HL-60/S4 treated with retinoic acid at 250 ng/mL for 4 days and 3 days (cell line): ENCODE results near the gene SP3.

ENCODE experiments used
- in situ Hi-C: fragments of 300-500 bp; cut with MboI; formaldehyde crosslinking; loops from 2 replicates; pipeline ENCODE4 v1.7.0; 2022; ENCODE audit warnings: low sequenced_read_pairs

Gene SP3

GRCh38 chr2:173965372-173966025 is at the start of gene SP3:
TSS of gene SP3 (minus strand) at chr2:173965373. CDS start at chr2:173965171, 202 bp downstream.
- in situ Hi-C loops = no loop called here

GRCh38 chr2:174014699-174015070 is 49.5 kb upstream of the SP3 start:
- in situ Hi-C loops = no loop called here

DNA sequence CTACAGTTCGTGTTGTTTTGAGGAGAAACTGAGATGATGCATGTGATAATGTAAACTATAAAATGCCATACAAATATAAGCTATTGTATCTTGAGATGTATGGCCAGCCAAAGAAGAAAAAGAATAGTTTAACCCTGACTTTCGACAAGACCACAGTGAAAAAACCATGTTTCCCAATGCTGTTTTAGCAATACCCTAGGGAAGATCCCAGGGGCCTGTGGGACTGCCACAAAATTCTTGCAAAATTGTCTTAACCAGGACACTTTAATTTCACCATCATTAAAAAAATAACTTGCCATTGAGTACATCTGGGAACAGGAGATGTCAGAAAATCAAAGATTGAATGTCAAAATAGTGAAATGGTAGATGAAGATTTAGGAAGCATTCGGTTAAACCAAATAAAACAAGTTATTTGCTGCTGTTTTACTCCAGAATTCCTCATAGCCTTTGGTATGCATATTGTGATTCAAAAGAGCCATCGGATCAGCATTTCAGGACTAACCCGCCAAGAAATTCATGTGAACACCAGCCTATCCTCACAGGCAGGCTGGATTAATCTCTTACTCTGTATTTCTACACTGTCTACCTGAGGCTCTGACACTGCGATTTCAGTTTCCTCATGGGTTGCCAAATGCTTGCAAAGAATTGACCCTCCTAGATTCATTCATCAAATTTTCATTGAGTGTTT is 49.0 kb upstream of the SP3 start:
- in situ Hi-C loops = no loop called here

DNA sequence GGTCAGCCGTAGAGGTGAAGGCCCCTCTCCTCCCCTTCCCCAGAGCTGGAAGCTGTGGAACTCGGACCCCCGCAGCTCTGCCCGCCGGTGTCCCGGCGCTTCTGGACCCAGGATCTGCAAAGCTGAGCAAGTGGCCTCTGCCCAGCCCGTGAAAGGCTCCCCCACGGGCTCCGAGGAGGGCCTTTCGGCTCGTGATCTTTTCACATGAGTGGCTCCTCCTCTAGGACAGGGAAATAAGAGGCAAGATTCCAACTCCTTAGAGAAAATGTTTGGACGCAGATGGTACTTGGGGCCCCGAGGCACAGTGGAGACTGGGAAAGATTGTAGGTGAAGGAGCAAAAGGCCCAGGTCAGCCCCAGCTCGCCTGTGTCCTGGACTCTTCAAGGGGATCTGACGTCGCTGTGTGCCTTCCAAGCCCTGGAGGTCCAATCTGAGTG is 48.2 kb upstream of the SP3 start:
- in situ Hi-C loops = no loop called here

- in situ Hi-C loops = no loop called here
Observed at GRCh38 chr2:174012347-174013314, 47.5 kb upstream of the SP3 start.

DNA sequence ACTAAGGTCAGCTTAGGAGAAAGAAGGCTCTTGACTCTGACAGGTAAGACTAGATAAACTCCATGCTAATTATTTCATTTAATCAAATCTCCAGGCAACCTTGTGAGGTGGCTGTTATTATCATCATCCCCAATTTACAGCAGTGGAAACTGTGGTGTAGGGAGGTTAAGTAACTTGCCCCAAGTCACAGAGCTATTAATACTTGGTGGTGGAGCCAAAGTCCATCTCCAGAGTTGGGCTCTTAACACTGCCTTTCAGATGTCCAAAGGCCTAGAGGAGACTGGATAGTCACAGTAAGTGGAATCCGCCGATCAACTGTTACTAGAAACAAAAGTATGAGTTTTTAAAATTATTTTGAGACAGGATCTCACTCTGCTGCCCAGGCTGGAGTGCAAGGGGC is 46.6 kb upstream of the SP3 start:
- in situ Hi-C loops = no loop called here

DNA sequence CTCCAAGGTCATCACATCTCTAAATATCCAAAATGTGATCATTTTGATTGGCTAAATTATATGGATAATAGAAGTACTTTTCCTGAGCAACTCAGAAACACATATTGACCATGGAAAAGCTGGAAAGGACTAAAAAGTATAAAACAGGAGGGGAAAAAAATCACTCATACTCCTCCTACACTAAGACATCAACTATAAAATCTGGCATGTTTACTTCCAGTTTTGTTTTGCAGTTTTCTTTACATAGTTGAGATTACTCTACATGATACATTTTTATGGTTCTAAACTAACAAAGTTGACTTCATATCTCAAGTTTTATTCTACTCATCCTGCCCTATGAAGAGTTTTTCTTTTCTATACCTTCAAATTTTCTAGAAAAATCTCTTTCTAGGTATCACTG is 46.0 kb upstream of the SP3 start:
- in situ Hi-C loops = no loop called here

GRCh38 chr2:174009488-174010223 is 44.5 kb upstream of the SP3 start:
- in situ Hi-C loops = no loop called here

- in situ Hi-C loops = no loop called here
Observed at GRCh38 chr2:174008720-174009119, 43.5 kb upstream of the SP3 start.

GRCh38 chr2:174007010-174007409 is 41.8 kb upstream of the SP3 start:
- in situ Hi-C loops = no loop called here

DNA sequence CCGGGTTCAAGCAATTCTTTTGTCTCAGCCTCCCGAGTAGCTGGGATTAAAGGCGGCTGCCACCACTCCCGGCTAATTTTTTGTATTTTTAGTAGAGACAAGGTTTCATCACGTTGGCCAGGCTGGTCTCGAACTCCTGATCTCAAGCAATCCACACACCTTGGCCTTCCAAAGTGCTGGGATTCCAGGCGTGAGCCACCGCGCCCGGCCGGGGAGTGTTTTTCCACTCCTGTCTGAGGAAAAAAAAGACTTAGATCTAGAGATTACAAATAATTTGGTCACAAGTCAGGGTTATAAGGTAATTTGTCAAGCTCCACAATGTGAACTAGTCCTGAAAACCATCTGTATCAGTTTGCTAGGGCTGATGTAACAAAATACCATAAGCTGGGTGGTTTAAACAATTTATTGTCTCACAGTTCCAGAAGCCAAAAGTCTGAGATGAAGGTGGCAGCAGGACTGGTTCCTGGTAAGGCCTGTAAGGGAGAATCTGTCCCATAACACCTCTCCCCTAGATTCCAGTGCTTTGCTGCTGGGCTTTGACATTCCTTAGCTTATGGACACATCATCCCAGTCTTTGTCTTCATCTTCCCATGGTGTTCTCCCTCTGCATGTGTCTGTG is 40.7 kb upstream of the SP3 start:
- in situ Hi-C loops = no loop called here

- in situ Hi-C loops = no loop called here
Observed at GRCh38 chr2:174004905-174005605, 39.9 kb upstream of the SP3 start.

DNA sequence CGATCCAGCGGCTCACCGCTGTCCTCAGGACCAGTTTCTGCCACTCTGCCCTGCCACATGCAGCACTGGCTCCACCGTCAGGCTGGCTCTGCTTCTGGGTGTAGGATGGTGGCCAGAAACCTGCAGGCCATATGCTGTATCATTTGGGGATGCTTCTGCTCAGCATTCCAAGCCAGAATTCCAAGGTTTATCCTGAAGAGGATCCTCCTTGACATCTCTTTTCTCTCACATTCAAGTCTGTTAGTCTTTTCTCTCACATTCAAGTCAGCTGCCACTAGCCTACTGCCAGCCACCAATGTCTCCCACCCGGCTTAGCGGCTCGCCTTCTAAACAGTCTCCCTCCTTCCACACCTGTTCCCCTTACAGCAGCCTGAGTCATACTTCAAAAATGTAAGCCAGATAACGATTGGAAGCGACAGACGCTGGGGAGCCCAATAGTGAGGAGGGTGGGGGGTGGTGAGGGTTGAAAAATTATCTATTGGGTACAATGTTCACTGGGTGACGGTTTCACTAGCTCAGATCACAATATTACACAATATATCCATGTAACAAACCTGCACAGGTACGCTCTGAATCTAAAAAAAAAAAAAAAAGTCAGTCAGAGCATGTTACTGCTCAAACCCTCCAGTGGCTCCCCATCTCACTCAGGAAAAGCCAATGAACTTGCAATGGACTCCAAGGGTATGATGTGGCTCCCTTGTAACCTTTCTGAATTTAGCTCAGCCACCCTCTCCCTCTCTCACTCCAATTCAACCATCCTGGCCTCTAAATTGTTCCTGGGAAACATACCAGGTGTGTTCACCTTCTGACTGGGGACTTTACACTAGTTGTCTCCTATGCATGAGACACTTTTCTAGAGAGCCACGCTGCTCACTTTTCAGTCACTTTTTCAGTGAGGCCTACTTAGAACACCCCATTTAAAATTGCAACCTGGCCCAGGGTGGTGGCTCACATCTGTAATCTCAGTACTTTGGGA is 38.8 kb upstream of the SP3 start:
- in situ Hi-C loops = no loop called here

- in situ Hi-C loops = no loop called here
Observed at GRCh38 chr2:174002679-174003078, 37.5 kb upstream of the SP3 start.

DNA sequence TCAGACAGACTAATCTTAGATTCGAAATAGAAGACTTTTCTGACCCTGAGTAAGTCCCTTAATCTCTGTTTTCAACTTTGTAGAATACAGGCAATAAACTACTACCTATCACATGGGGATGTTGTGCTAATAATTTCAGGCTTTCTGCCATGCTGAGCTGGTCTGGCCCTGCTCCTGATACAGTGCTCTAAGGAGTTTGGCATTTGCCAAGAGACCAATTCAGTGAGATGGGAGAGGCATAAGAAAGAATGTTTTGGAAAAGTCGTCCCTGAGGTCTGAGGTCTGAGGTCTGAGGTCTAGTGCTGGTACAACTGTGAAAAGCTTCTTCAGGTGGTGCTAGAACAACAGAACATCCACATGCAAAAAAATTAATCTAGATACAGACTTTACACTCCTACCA is 35.9 kb upstream of the SP3 start:
- in situ Hi-C loops = no loop called here

DNA sequence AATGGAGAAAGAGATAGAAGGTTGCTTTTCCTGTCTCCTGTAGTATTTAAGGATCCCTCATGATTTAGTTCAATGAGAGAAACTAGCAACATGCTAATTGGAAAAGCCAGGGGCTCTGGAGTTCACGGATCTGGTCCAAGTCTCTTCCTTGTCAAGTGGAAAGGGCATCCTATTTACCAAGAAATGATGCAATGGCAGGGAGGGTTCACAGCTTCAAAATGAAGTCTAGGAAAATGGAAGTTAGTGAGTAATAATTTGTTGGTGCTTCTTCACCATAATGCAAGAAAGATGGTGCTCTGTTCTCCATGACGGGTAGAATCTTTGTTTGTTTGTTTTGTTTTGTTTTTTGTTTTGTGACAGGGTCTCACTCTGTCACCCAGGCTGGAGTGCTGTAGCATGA is 34.6 kb upstream of the SP3 start:
- in situ Hi-C loops = no loop called here

DNA sequence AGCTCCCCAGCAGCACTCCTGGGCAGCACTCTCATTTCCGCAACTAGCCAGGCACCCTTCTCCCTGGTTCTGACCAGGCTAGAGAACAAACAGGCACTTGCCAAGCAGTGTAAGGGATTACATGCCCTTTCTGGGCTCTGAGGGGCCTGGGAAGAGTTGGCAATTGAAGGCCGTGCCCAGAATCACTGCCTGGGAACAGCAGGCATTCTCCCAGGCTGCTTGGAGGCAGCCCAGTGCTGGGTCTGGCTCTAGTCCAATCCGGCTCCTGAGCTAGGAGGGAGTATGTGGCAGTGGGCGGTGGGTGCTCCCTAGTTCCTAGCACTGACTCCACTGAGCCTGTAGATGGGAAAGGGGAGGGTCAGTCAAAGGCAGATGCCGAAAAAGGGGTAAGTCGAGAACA is 34.1 kb upstream of the SP3 start:
- in situ Hi-C loops = no loop called here

DNA sequence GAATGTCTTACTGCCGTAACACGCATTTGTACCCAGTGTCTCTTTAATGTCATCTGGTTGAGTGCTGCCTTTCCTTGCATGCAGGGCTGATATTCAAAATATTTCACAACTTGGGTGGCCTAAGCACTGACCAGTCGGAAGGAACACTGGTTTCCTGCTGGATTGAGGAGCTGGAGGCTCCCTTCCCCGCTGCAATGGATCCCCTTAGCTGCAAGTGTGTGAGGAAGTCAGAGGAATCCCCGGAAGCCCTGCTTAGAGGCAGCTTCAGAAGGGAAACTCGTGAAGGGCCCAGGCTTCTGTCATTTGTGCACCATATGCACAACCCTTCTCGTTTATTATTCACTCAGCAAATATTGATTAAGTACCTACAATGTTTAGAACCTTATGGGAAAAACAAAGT is 33.2 kb upstream of the SP3 start:
- in situ Hi-C loops = no loop called here

GRCh38 chr2:173997753-173998152 is 32.6 kb upstream of the SP3 start:
- in situ Hi-C loops = no loop called here
